Mucosa of descending colon (tissue), 3 donors: ENCODE data around the gene NCAPG2. TPM values are rescaled to one million over a fixed set of nuclear protein-coding genes. Genes with fewer than 3 reads are reported as not detected.
"Not testable (repeated sequence)": the region's sequence is repeated elsewhere in the genome, so short reads cannot be mapped to it uniquely, and the experiment has no call there.

Experiments used
- ATAC-seq: fragments of 200-7000 bp; cut with Tn5 transposase; one replicate; pipeline ENCODE4 v1.9.1; 2020; ENCODE audit warnings: mild to moderate bottlenecking, moderate library complexity
- DNase-seq, 3 donors: peaks; one replicate each; pipeline ENCODE4 v3.0.0-alpha.2; 2020
- H3K36me3 ChIP-seq: fragments of 200-600 bp; one replicate; pipeline ENCODE4 v1.8.0; 2021; ENCODE audit warnings: low read depth, mild to moderate bottlenecking
- H3K4me1 ChIP-seq: fragments of 200-600 bp; one replicate; pipeline ENCODE4 v1.8.0; 2021; ENCODE audit warnings: low read depth, mild to moderate bottlenecking
- H3K4me3 ChIP-seq: fragments of 200-600 bp; one replicate; pipeline ENCODE4 v1.8.0; 2021; ENCODE audit warnings: mild to moderate bottlenecking
- H3K9me3 ChIP-seq: fragments of 200-600 bp; one replicate; pipeline ENCODE4 v1.8.0; 2021; ENCODE audit warnings: mild to moderate bottlenecking
- CTCF ChIP-seq: fragments of 200-600 bp; IDR thresholded peaks from one replicate; pipeline ENCODE4 v1.8.0; 2022; ENCODE audit warnings: antibody characterized with exemption, mild to moderate bottlenecking
- intact Hi-C, 2 donors: fragments of 100-400 bp; cut with DNase I in 1 of 2; cut with micrococcal nuclease in 1 of 2; formaldehyde crosslinking; loops; one replicate each; pipeline versions ENCODE4 v1.11.0 to v1.11.1; 2022; cut with DNase I, micrococcal nuclease
- total RNA-seq, 3 donors: library from RNA; stranded (reverse); fragmentation: NEBNext Ultra II Directional in 2 of 3; extraction: Animal tissue kit (Norgen Biotek cat#: 25700) in 2 of 3; gene quantifications; one replicate each; pipeline versions ENCODE4 v1.2.1 to v1.2.4, GENCODE V29; 2021 to 2023
- donor health status: DM: no; HTN: no; CAD: no; lungs with moderate emphysema.
- donor health status: DM: no; HTN: no; CAD: no.
- donor health status: DM: no; HTN: yes; CAD: no.

Gene NCAPG2
- total RNA-seq, 3 donors from 2014 or later: 8.1 to 25.0 (median 8.9) TPM

GRCh38 chr7:158698657-158699195 lies 5.9 kb downstream of the NCAPG2 start:
- no peak overlapping the region for H3K4me3 ChIP-seq
- no peak for TF ChIP-seq CTCF
- peaks cover 4% of the 10 kb centered on the region for H3K4me1 ChIP-seq
- intact Hi-C loops: loop anchor here in 1 of 2 donors (10.0 kb wide), 1 partner anchor 276 kb away; no protein-coding TSS in a partner anchor
- H3K36me3 ChIP-seq: no peaks in the 10 kb centered on the region
- no peak for DNase-seq
- ATAC-seq: no peak
- no peaks in the 10 kb centered on the region for H3K9me3 ChIP-seq

- H3K4me3 ChIP-seq, H3K4me1 ChIP-seq, ATAC-seq, H3K9me3 ChIP-seq, DNase-seq, H3K36me3 ChIP-seq: not testable (repeated sequence)
- intact Hi-C loops: loop anchor here in 1 of 2 donors (10.0 kb wide), 1 partner anchor 277 kb away; no protein-coding TSS in a partner anchor
Measured at GRCh38 chr7:158697597-158697996, 7.0 kb downstream of the NCAPG2 start.

- no peaks in the 10 kb centered on the region for H3K36me3 ChIP-seq
- H3K9me3 ChIP-seq: no peaks in the 10 kb centered on the region
- DNase-seq (peak in 2 of 3 donors; percentile 40 to 84), ATAC-seq (peak; percentile 99)
- no peak overlapping the region for H3K4me3 ChIP-seq
- H3K4me1 ChIP-seq: peaks cover 4% of the 10 kb centered on the region
- TF ChIP-seq CTCF: peak; percentile 32
- intact Hi-C loops: loop anchor here in 1 of 2 donors (10.0 kb wide), 1 partner anchor 279 kb away; no protein-coding TSS in a partner anchor
Measured at GRCh38 chr7:158695726-158696452, 8.7 kb downstream of the NCAPG2 start.

- intact Hi-C loops: loop anchor here in 1 of 2 donors (10.0 kb wide), 1 partner anchor 280 kb away; no protein-coding TSS in a partner anchor
- no peak for ATAC-seq
- Histone ChIP-seq H3K9me3 (no peaks in the 10 kb centered on the region), H3K36me3 (no peaks in the 10 kb centered on the region), H3K4me3 (no peak overlapping the region), H3K4me1 (peaks cover 4% of the 10 kb centered on the region)
- TF ChIP-seq CTCF: no peak
- DNase-seq: no peak
Measured at GRCh38 chr7:158695056-158695455, 9.5 kb downstream of the NCAPG2 start.

GRCh38 chr7:158694650-158695049 lies 10.0 kb downstream of the NCAPG2 start:
- H3K9me3 ChIP-seq: no peaks in the 10 kb centered on the region
- no peak for TF ChIP-seq CTCF
- no peaks in the 10 kb centered on the region for H3K36me3 ChIP-seq
- ATAC-seq (no peak), DNase-seq (no peak)
- peaks cover 4% of the 10 kb centered on the region for H3K4me1 ChIP-seq
- intact Hi-C loops: loop anchor here in 1 of 2 donors (10.0 kb wide), 1 partner anchor 280 kb away; no protein-coding TSS in a partner anchor
- H3K4me3 ChIP-seq: no peak overlapping the region

- ATAC-seq: no peak
- no peak overlapping the region for H3K4me3 ChIP-seq
- intact Hi-C loops: no loop called here
- no peak for TF ChIP-seq CTCF
- no peak for DNase-seq
- H3K4me1 ChIP-seq: no peaks in the 10 kb centered on the region
- H3K36me3 ChIP-seq: no peaks in the 10 kb centered on the region
- H3K9me3 ChIP-seq: no peaks in the 10 kb centered on the region
Measured at GRCh38 chr7:158689488-158689887, 15.1 kb downstream of the NCAPG2 start.
